ENCODE data around the gene XRN1.

The XRN1 gene

GRCh38 chr3:142429582-142429981 is 18.3 kb downstream of the XRN1 start:
- no peak for TF ChIP-seq POLR2AphosphoS5 (IDR thresholded peaks at IDR 0.05; ENCODE audit: low read depth)
- no peak for TF ChIP-seq GABPA (IDR thresholded peaks at IDR 0.05; ENCODE audit: low read depth)
- TF ChIP-seq, protein P1, sequence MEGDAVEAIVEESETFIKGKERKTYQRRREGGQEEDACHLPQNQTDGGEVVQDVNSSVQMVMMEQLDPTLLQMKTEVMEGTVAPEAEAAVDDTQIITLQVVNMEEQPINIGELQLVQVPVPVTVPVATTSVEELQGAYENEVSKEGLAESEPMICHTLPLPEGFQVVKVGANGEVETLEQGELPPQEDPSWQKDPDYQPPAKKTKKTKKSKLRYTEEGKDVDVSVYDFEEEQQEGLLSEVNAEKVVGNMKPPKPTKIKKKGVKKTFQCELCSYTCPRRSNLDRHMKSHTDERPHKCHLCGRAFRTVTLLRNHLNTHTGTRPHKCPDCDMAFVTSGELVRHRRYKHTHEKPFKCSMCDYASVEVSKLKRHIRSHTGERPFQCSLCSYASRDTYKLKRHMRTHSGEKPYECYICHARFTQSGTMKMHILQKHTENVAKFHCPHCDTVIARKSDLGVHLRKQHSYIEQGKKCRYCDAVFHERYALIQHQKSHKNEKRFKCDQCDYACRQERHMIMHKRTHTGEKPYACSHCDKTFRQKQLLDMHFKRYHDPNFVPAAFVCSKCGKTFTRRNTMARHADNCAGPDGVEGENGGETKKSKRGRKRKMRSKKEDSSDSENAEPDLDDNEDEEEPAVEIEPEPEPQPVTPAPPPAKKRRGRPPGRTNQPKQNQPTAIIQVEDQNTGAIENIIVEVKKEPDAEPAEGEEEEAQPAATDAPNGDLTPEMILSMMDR (IDR thresholded peaks at IDR 0.05; ENCODE audit: insufficient read depth, low read length), result no peak
- TF ChIP-seq, protein P2, sequence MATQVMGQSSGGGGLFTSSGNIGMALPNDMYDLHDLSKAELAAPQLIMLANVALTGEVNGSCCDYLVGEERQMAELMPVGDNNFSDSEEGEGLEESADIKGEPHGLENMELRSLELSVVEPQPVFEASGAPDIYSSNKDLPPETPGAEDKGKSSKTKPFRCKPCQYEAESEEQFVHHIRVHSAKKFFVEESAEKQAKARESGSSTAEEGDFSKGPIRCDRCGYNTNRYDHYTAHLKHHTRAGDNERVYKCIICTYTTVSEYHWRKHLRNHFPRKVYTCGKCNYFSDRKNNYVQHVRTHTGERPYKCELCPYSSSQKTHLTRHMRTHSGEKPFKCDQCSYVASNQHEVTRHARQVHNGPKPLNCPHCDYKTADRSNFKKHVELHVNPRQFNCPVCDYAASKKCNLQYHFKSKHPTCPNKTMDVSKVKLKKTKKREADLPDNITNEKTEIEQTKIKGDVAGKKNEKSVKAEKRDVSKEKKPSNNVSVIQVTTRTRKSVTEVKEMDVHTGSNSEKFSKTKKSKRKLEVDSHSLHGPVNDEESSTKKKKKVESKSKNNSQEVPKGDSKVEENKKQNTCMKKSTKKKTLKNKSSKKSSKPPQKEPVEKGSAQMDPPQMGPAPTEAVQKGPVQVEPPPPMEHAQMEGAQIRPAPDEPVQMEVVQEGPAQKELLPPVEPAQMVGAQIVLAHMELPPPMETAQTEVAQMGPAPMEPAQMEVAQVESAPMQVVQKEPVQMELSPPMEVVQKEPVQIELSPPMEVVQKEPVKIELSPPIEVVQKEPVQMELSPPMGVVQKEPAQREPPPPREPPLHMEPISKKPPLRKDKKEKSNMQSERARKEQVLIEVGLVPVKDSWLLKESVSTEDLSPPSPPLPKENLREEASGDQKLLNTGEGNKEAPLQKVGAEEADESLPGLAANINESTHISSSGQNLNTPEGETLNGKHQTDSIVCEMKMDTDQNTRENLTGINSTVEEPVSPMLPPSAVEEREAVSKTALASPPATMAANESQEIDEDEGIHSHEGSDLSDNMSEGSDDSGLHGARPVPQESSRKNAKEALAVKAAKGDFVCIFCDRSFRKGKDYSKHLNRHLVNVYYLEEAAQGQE (IDR thresholded peaks at IDR 0.05; ENCODE audit: insufficient replicate concordance, low read depth), result no peak
- no peak for TF ChIP-seq SPI1 (IDR thresholded peaks at IDR 0.05; ENCODE audit: borderline replicate concordance, low read depth)
- no peak overlapping the region for H3K27ac ChIP-seq (replicated peaks)
- DNase-seq (ENCODE audit: low read depth in 1 of 2, low spot score in 1 of 2), result no peak
- H3K27me3 ChIP-seq (ENCODE audit: insufficient read depth, poor library complexity, severe bottlenecking), result no peaks in the 10 kb centered on the region
- H3K4me3 ChIP-seq (replicated peaks; ENCODE audit: insufficient read depth, low read length), result no peak overlapping the region

GRCh38 chr3:142424754-142425153 is 23.1 kb downstream of the XRN1 start:
- no peak overlapping the region for H3K27ac ChIP-seq (replicated peaks)
- DNase-seq (ENCODE audit: low read depth in 1 of 2, low spot score in 1 of 2), result no peak
- TF ChIP-seq POLR2AphosphoS5 (IDR thresholded peaks at IDR 0.05; ENCODE audit: low read depth) (no peak), SPI1 (IDR thresholded peaks at IDR 0.05; ENCODE audit: borderline replicate concordance, low read depth) (no peak), GABPA (IDR thresholded peaks at IDR 0.05; ENCODE audit: low read depth) (no peak)
- TF ChIP-seq, protein P2 (IDR thresholded peaks at IDR 0.05; ENCODE audit: insufficient replicate concordance, low read depth), result no peak
- TF ChIP-seq, protein P1 (IDR thresholded peaks at IDR 0.05; ENCODE audit: insufficient read depth, low read length), result no peak
- H3K27me3 ChIP-seq (ENCODE audit: insufficient read depth, poor library complexity, severe bottlenecking), result no peaks in the 10 kb centered on the region
- no peak overlapping the region for H3K4me3 ChIP-seq (replicated peaks; ENCODE audit: insufficient read depth, low read length)

GRCh38 chr3:142418926-142419592 is 28.8 kb downstream of the XRN1 start:
- TF ChIP-seq POLR2AphosphoS5 (IDR thresholded peaks at IDR 0.05; ENCODE audit: low read depth) (no peak), GABPA (IDR thresholded peaks at IDR 0.05; ENCODE audit: low read depth) (no peak)
- TF ChIP-seq, protein P2 (IDR thresholded peaks at IDR 0.05; ENCODE audit: insufficient replicate concordance, low read depth), result no peak
- TF ChIP-seq, protein P1 (IDR thresholded peaks at IDR 0.05; ENCODE audit: insufficient read depth, low read length), result no peak
- DNase-seq (ENCODE audit: low read depth in 1 of 2, low spot score in 1 of 2), result no peak
- no peaks in the 10 kb centered on the region for H3K27me3 ChIP-seq (ENCODE audit: insufficient read depth, poor library complexity, severe bottlenecking)
- H3K4me3 ChIP-seq (replicated peaks; ENCODE audit: insufficient read depth, low read length), result no peak overlapping the region
- no peak overlapping the region for H3K27ac ChIP-seq (replicated peaks)

All from HL-60 (cell line).